B cell (primary cell): ENCODE measurements around the gene LEPROT. TPM values are rescaled to one million over a fixed set of nuclear protein-coding genes. Genes with fewer than 3 reads are reported as not detected.
"Not testable (repeated sequence)": the region's sequence is repeated elsewhere in the genome, so short reads cannot be mapped to it uniquely, and the experiment has no call there.

ENCODE experiments used
- ATAC-seq: fragments of 200-7000 bp; cut with Tn5 transposase; one replicate; pipeline ENCODE4 v1.10.0; 2021; ENCODE audit warnings: low read depth, mild to moderate bottlenecking, moderate number of reproducible peaks, moderate library complexity
- CTCF ChIA-PET: fragments of 350-600 bp; sonication (Branson Sonifier 250); formaldehyde crosslinking; loops from one replicate; lab custom pipeline; 2021; ENCODE audit warnings: antibody characterized with exemption, inconsistent platforms; lab: Charles Lee
- POLR2A ChIA-PET: fragments of 350-600 bp; sonication (Branson Sonifier 250); formaldehyde crosslinking; loops from one replicate; lab custom pipeline; 2021; ENCODE audit warnings: antibody characterized with exemption; lab: Charles Lee
- DNase-seq: peaks from one replicate; pipeline ENCODE4 v3.0.0; 2013
- H2AFZ ChIP-seq: 2 replicates; pipeline ENCODE4 v1.6.1; 2012; ENCODE audit warnings: mild to moderate bottlenecking, low read depth, low read length; ENCODE audit not compliant: insufficient read depth, poor library complexity, severe bottlenecking
- H3K27ac ChIP-seq, 2 donors: 1 replicate in 1 of 2; 2 replicates in 1 of 2; pipeline ENCODE4 v1.5.1; 2012 to 2013; ENCODE audit warnings: low read length in 2 of 2, mild to moderate bottlenecking in 2 of 2, moderate library complexity in 1 of 2
- H3K27me3 ChIP-seq, 4 experiments: fragments of 200-600 bp in 1 of 4; sonication (generic) in 1 of 4; replicated peaks in 1 of 4; 1 replicate in 2 of 4; 2 replicates in 2 of 4; pipeline versions ENCODE4 v1.6.1 to v1.7.0; 2013 to 2016; ENCODE audit warnings: low read length in 3 of 4, mild to moderate bottlenecking in 2 of 4, mixed read lengths in 1 of 4, moderate library complexity in 1 of 4; ENCODE audit not compliant: insufficient read depth in 4 of 4, control insufficient read depth in 3 of 4; ENCODE audit errors: control extremely low read depth in 1 of 4
- H3K36me3 ChIP-seq, 2 experiments: replicated peaks in 1 of 2; 1 replicate in 1 of 2; 2 replicates in 1 of 2; pipeline versions ENCODE4 v1.6.1 to v1.7.1; 2013; ENCODE audit warnings: low read length in 1 of 2; ENCODE audit not compliant: insufficient read depth in 2 of 2, control insufficient read depth in 1 of 2; ENCODE audit errors: control extremely low read depth in 1 of 2, extremely low read depth in 1 of 2
- H3K4me1 ChIP-seq, 2 donors: fragments of 200-600 bp in 1 of 2; sonication (generic) in 1 of 2; 1 replicate in 1 of 2; 2 replicates in 1 of 2; pipeline versions ENCODE4 v1.5.1 to v1.6.1; 2013 to 2017; ENCODE audit warnings: low read length in 2 of 2; ENCODE audit not compliant: control insufficient read depth in 2 of 2, insufficient read depth in 2 of 2
- H3K4me2 ChIP-seq: replicated peaks from 2 replicates; pipeline ENCODE3; 2012; ENCODE audit warnings: mild to moderate bottlenecking, low read depth, low read length; ENCODE audit not compliant: poor library complexity, severe bottlenecking
- H3K4me3 ChIP-seq, 5 experiments: fragments of 200-600 bp in 1 of 5; sonication (generic) in 1 of 5; 1 replicate in 3 of 5; 2 replicates in 2 of 5; pipeline versions ENCODE4 v1.5.1 to v1.7.0; 2011 to 2016; ENCODE audit warnings: low read length in 4 of 5, mild to moderate bottlenecking in 4 of 5, low read depth in 2 of 5, control low read depth in 1 of 5, moderate library complexity in 1 of 5; ENCODE audit not compliant: insufficient read depth in 1 of 5; ENCODE audit errors: control extremely low read depth in 1 of 5, extremely low read depth in 1 of 5
- H3K79me2 ChIP-seq: fragments of 200-600 bp; sonication (generic); one replicate; pipeline ENCODE4 v1.6.0; 2016; ENCODE audit warnings: low read length; ENCODE audit not compliant: control insufficient read depth, insufficient read depth
- H3K9ac ChIP-seq: fragments of 200-600 bp; sonication (generic); 2 replicates; pipeline ENCODE4 v1.6.1; 2017; ENCODE audit warnings: mild to moderate bottlenecking, low read length, moderate library complexity
- H3K9me3 ChIP-seq, 3 donors: one replicate each; pipeline versions ENCODE4 v1.6.1 to v1.7.1; 2013; ENCODE audit warnings: low read length in 2 of 3; ENCODE audit not compliant: control insufficient read depth in 2 of 3, insufficient read depth in 1 of 3; ENCODE audit errors: control extremely low read depth in 1 of 3
- H4K20me1 ChIP-seq: 2 replicates; pipeline ENCODE4 v1.6.0; 2012; ENCODE audit warnings: mild to moderate bottlenecking, low read length; ENCODE audit not compliant: insufficient read depth, control insufficient read depth, poor library complexity, severe bottlenecking
- H3K27ac Mint-ChIP-seq: one replicate; pipeline ENCODE4 v1.8.0; 2021; ENCODE audit warnings: mixed read lengths
- H3K27me3 Mint-ChIP-seq: one replicate; pipeline ENCODE4 v1.8.0; 2021; ENCODE audit warnings: mixed read lengths
- H3K4me1 Mint-ChIP-seq: one replicate; pipeline ENCODE4 v1.8.0; 2021; ENCODE audit warnings: mixed read lengths
- H3K4me3 Mint-ChIP-seq: one replicate; pipeline ENCODE4 v1.8.0; 2021; ENCODE audit warnings: mixed read lengths
- H3K9me3 Mint-ChIP-seq: one replicate; pipeline ENCODE4 v1.8.0; 2022; ENCODE audit warnings: mixed read lengths; ENCODE audit not compliant: insufficient read depth
- EZH2 ChIP-seq: IDR thresholded peaks from 2 replicates; pipeline ENCODE4 v1.6.1; 2012; ENCODE audit warnings: borderline replicate concordance, low read depth, mild to moderate bottlenecking, moderate library complexity, low read length; ENCODE audit not compliant: insufficient read depth, poor library complexity, severe bottlenecking
- WGBS: methylation state at CpG from one replicate; pipeline ENCODE4 v1.1.5; 2013; ENCODE audit warnings: missing lambda C conversion rate; ENCODE audit not compliant: insufficient coverage; 5-methylcytosine and 5-hydroxymethylcytosine counted together
- intact Hi-C: fragments of 100-400 bp; cut with micrococcal nuclease; formaldehyde crosslinking; loops from one replicate; pipeline ENCODE4 v1.10.0; 2022
- polyA plus RNA-seq: library from polyadenylated mRNA; depleted of rRNA; stranded (reverse); fragments of >200 nt; gene quantifications from 2 replicates; pipeline ENCODE4 v1.2.3, GENCODE V29; 2012
- total RNA-seq, 2 donors: library from RNA; stranded (reverse); fragments of 120-200 nt in 1 of 2; gene quantifications; 1 replicate in 1 of 2; 2 replicates in 1 of 2; pipeline versions ENCODE4 v1.2.3 to v1.2.4, GENCODE V29; 2013 to 2022
- TF ChIP-seq, protein P1 (sequence below): fragments of 200-600 bp; IDR thresholded peaks from one replicate; pipeline ENCODE4 v1.8.0; 2022; ENCODE audit warnings: antibody characterized with exemption, mild to moderate bottlenecking

The LEPROT gene
- total and polyA plus RNA-seq, 2 donors (not counting 1 experiment from before 2014, with no cell fraction given): 9.7 to 26.5 TPM

DNA sequence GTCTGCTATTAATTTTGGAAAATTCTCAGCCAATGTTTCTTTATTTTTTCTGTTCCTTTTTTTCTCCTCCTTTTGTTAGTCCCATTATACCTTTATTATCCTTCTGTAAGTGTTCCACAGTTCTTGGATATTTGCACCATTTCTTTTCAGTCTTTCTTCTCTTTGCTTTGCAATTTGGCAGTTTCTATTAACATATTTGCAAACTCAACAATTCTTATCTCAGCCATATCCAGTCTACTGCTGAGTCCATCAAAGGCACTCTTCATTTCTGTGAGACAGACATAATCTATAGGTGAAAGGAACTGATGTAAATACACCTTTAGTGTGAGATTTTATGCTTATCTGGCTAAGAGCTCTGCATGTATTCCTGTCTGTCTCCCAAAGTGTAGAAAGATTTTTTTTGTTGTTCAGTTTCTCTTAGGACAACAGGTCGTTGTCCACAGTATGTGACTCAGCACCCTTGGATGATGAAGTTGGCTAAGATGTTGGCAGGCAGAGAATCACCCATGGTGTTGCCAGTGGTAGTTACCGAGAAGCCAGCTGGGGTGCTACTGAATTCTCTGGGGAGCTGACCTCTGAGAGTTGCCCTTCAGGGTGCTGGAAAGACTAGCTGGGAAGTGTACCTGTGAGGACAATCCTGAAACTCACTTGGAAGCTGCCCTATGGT, 38.4 kb downstream of the LEPROT start:
- intact Hi-C loops: no loop called here
- Mint-ChIP-seq H3K4me1 (no peaks in the 10 kb centered on the region), H3K27ac (no peak overlapping the region), H3K27me3 (no peaks in the 10 kb centered on the region), H3K9me3 (no peaks in the 10 kb centered on the region), H3K4me3 (no peak overlapping the region)
- TF ChIP-seq EZH2: no peak
- TF ChIP-seq, protein P1, sequence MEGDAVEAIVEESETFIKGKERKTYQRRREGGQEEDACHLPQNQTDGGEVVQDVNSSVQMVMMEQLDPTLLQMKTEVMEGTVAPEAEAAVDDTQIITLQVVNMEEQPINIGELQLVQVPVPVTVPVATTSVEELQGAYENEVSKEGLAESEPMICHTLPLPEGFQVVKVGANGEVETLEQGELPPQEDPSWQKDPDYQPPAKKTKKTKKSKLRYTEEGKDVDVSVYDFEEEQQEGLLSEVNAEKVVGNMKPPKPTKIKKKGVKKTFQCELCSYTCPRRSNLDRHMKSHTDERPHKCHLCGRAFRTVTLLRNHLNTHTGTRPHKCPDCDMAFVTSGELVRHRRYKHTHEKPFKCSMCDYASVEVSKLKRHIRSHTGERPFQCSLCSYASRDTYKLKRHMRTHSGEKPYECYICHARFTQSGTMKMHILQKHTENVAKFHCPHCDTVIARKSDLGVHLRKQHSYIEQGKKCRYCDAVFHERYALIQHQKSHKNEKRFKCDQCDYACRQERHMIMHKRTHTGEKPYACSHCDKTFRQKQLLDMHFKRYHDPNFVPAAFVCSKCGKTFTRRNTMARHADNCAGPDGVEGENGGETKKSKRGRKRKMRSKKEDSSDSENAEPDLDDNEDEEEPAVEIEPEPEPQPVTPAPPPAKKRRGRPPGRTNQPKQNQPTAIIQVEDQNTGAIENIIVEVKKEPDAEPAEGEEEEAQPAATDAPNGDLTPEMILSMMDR: no peak
- Histone ChIP-seq H3K79me2 (no peaks in the 10 kb centered on the region), H4K20me1 (no peaks in the 10 kb centered on the region), H3K9ac (no peak overlapping the region), H3K9me3 (no peaks in the 10 kb centered on the region), H2AFZ (no peak overlapping the region), H3K4me2 (no peak overlapping the region), H3K27me3 (no peaks in the 10 kb centered on the region), H3K4me1 (no peaks in the 10 kb centered on the region), H3K4me3 (no peak overlapping the region), H3K27ac (no peak overlapping the region), H3K36me3 (no peaks in the 10 kb centered on the region)
- ChIA-PET POLR2A (no interaction called here), CTCF (interaction anchor here (0.9 kb wide), 2 partner anchors 23 to 28 kb away, joined by 3 read pairs; no protein-coding TSS in a partner anchor)
- no peak for DNase-seq
- no peak for ATAC-seq
- WGBS: 77% methylated on average over 2 of the region's 2 CpGs

GRCh38 chr1:65459397-65459768, 38.9 kb downstream of the LEPROT start:
- no peaks in the 10 kb centered on the region for H3K36me3 ChIP-seq
- H3K4me3 Mint-ChIP-seq: no peak overlapping the region
- intact Hi-C loops: no loop called here
- no peaks in the 10 kb centered on the region for H3K79me2 ChIP-seq
- H3K9me3 ChIP-seq: no peaks in the 10 kb centered on the region
- H3K4me1 ChIP-seq: no peaks in the 10 kb centered on the region
- H3K4me2 ChIP-seq: no peak overlapping the region
- ChIA-PET POLR2A (no interaction called here), CTCF (interaction anchor here (0.7 to 0.9 kb wide), 4 partner anchors 23 to 546 kb away, joined by 3 to 6 read pairs (median 3); no protein-coding TSS in a partner anchor)
- no peaks in the 10 kb centered on the region for H3K27me3 Mint-ChIP-seq
- H4K20me1 ChIP-seq: no peaks in the 10 kb centered on the region
- no peak for TF ChIP-seq EZH2
- TF ChIP-seq, protein P1: peak; percentile 22
- no peaks in the 10 kb centered on the region for H3K27me3 ChIP-seq
- DNase-seq (no peak), ATAC-seq (no peak)
- no peak overlapping the region for H2AFZ ChIP-seq
- no peak overlapping the region for H3K27ac Mint-ChIP-seq
- H3K4me1 Mint-ChIP-seq: no peaks in the 10 kb centered on the region
- no peak overlapping the region for H3K27ac ChIP-seq
- no peak overlapping the region for H3K9ac ChIP-seq
- no peaks in the 10 kb centered on the region for H3K9me3 Mint-ChIP-seq
- H3K4me3 ChIP-seq: no peak overlapping the region
- no CpG with 5 or more reads among the region's 1 CpG for WGBS

DNA sequence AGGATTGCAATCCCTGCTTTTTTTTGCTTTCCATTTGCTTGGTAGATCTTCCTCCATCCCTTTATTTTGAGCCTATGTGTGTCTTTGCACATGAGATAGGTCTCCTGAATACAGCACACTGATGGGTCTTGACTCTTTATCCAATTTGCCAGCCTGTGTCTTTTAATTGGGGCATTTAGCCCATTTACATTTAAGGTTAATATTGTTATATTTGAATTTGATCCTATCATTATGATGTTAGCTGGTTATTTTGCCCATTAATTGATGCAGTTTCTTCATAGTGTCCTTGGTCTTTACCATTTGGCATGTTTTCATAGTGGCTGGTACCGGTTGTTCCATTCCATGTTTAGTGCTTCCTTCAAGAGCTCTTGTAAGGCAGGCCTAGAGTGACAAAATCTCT, 45.4 kb downstream of the LEPROT start:
- H3K27me3 Mint-ChIP-seq, CTCF ChIA-PET, H3K9me3 Mint-ChIP-seq, H4K20me1 ChIP-seq, ATAC-seq, intact Hi-C loops, H3K27ac ChIP-seq, H3K9me3 ChIP-seq, H3K4me1 Mint-ChIP-seq, H3K9ac ChIP-seq, H3K4me1 ChIP-seq, H3K4me2 ChIP-seq, H3K4me3 Mint-ChIP-seq, H3K4me3 ChIP-seq, H3K79me2 ChIP-seq, DNase-seq, H3K36me3 ChIP-seq, H3K27ac Mint-ChIP-seq, POLR2A ChIA-PET, H2AFZ ChIP-seq, H3K27me3 ChIP-seq: not testable (repeated sequence)
- WGBS: 100% methylated on average over 1 of the region's 1 CpG
